Keratinocyte (primary cell): Measurements from ENCODE around the gene HEG1. TPM values are rescaled to one million over a fixed set of nuclear protein-coding genes. Genes with fewer than 3 reads are reported as not detected.
"Not testable (repeated sequence)": the region's sequence is repeated elsewhere in the genome, so short reads cannot be mapped to it uniquely, and the experiment has no call there.

ENCODE experiments used
- DNase-seq: peaks from one replicate; pipeline ENCODE4 v3.0.0-alpha.2; 2011; ENCODE audit warnings: low read depth, missing footprints, low spot score
- FAIRE-seq: peaks from 2 replicates; lab custom pipeline; 2011; peaks lifted over from hg19 to GRCh38; lab: Jason Lieb, UNC
- H2AFZ ChIP-seq: 2 replicates; pipeline ENCODE4 v1.6.0; 2012; ENCODE audit warnings: low read length, control low read depth, inconsistent platforms; ENCODE audit not compliant: control insufficient read depth
- H3K27ac ChIP-seq: 2 replicates; pipeline ENCODE4 v1.5.1; 2011; ENCODE audit warnings: low read length; ENCODE audit not compliant: control insufficient read depth, insufficient read depth
- H3K27me3 ChIP-seq: 3 replicates; pipeline ENCODE4 v1.6.0; 2011; ENCODE audit warnings: low read length; ENCODE audit not compliant: control insufficient read depth, insufficient read depth; ENCODE audit errors: extremely low read depth
- H3K36me3 ChIP-seq, 2 experiments: 2 replicates in 1 of 2; 3 replicates in 1 of 2; pipeline ENCODE4 v1.5.1; 2011; ENCODE audit warnings: low read length in 2 of 2, mild to moderate bottlenecking in 1 of 2; ENCODE audit not compliant: control insufficient read depth in 2 of 2, insufficient read depth in 2 of 2; ENCODE audit errors: extremely low read depth in 1 of 2
- H3K4me1 ChIP-seq: 3 replicates; pipeline ENCODE4 v1.5.1; 2011; ENCODE audit warnings: low read length; ENCODE audit not compliant: control insufficient read depth, insufficient read depth; ENCODE audit errors: extremely low read depth
- H3K4me2 ChIP-seq: 3 replicates; pipeline ENCODE4 v1.6.0; 2011; ENCODE audit warnings: low read depth, low read length; ENCODE audit not compliant: control insufficient read depth, insufficient read depth; ENCODE audit errors: extremely low read depth
- H3K4me3 ChIP-seq, 3 experiments: fragments of 200-600 bp in 1 of 3; sonication (generic) in 1 of 3; 2 replicates in 2 of 3; 3 replicates in 1 of 3; pipeline ENCODE4 v1.5.1; 2011 to 2016; ENCODE audit warnings: low read length in 3 of 3, mild to moderate bottlenecking in 3 of 3, control low read depth in 2 of 3, inconsistent platforms in 1 of 3, low read depth in 1 of 3, mixed read lengths in 1 of 3, mixed run types in 1 of 3, moderate library complexity in 1 of 3; ENCODE audit not compliant: control insufficient read depth in 2 of 3, insufficient read depth in 2 of 3; ENCODE audit errors: extremely low read depth in 1 of 3
- H3K79me2 ChIP-seq: 2 replicates; pipeline ENCODE4 v1.6.0; 2012; ENCODE audit warnings: low read length; ENCODE audit not compliant: control insufficient read depth, insufficient read depth
- H3K9ac ChIP-seq: 3 replicates; pipeline ENCODE4 v1.6.0; 2011; ENCODE audit warnings: low read length; ENCODE audit not compliant: control insufficient read depth, insufficient read depth; ENCODE audit errors: extremely low read depth
- H3K9me1 ChIP-seq: 3 replicates; pipeline ENCODE4 v1.6.0; 2011; ENCODE audit warnings: low read length; ENCODE audit not compliant: control insufficient read depth, insufficient read depth; ENCODE audit errors: extremely low read depth
- H3K9me3 ChIP-seq: 2 replicates; pipeline ENCODE4 v1.5.1; 2012; ENCODE audit warnings: low read depth, low read length; ENCODE audit not compliant: control insufficient read depth
- H4K20me1 ChIP-seq: 3 replicates; pipeline ENCODE4 v1.6.0; 2011; ENCODE audit warnings: low read length; ENCODE audit not compliant: control insufficient read depth, insufficient read depth; ENCODE audit errors: extremely low read depth
- CTCF ChIP-seq, 3 experiments: IDR thresholded peaks in 1 of 3; conservative IDR thresholded peaks in 1 of 3; optimal IDR thresholded peaks in 1 of 3; 2 replicates in 2 of 3; 3 replicates in 1 of 3; pipeline versions ENCODE3 to v1.5.1; 2011; ENCODE audit warnings: low read length in 3 of 3, mild to moderate bottlenecking in 3 of 3, moderate library complexity in 2 of 3, control low read depth in 1 of 3, inconsistent platforms in 1 of 3; ENCODE audit not compliant: insufficient read depth in 2 of 3; ENCODE audit errors: extremely low read depth in 1 of 3
- EZH2 ChIP-seq: IDR thresholded peaks from one replicate; pipeline ENCODE4 v1.6.1; 2012; ENCODE audit warnings: inconsistent platforms, mild to moderate bottlenecking, low read length, moderate library complexity
- dilution Hi-C: fragments of 300-500 bp; cut with MboI; formaldehyde crosslinking; loops from one replicate; pipeline ENCODE4 v1.7.0; 2020; ENCODE audit warnings: low sequenced_read_pairs; ENCODE audit not compliant: extremely low pct_ligation_motif_present
- polyA plus RNA-seq, 5 experiments: library from polyadenylated mRNA; depleted of rRNA in 3 of 5; stranded (reverse) in 3 of 5; stranded (forward) in 1 of 5; unstranded in 1 of 5; fragments of >200 nt; gene quantifications; 1 replicate in 1 of 5; 2 replicates in 3 of 5; 3 replicates in 1 of 5; pipeline versions ENCODE4 v1.2.1 to v1.2.3, GENCODE V29; 2011 to 2012; ENCODE audit warnings: missing spikeins in 2 of 5, low read depth in 1 of 5, low replicate concordance in 1 of 5

Gene HEG1
- polyA plus RNA-seq, 1 donor (not counting 4 experiments of a cell fraction or from before 2014, with no cell fraction given): 12.7 TPM

- H3K36me3 ChIP-seq: no peaks in the 10 kb centered on the region
- no peaks in the 10 kb centered on the region for H3K9me3 ChIP-seq
- no peak for FAIRE-seq
- no peaks in the 10 kb centered on the region for H3K27me3 ChIP-seq
- H3K4me3 ChIP-seq: no peak overlapping the region
- no peaks in the 10 kb centered on the region for H3K9me1 ChIP-seq
- no peak overlapping the region for H3K9ac ChIP-seq
- H3K4me1 ChIP-seq: no peaks in the 10 kb centered on the region
- TF ChIP-seq EZH2: no peak
- no peak for TF ChIP-seq CTCF (optimal IDR thresholded peaks at IDR 0.05 in 1 of 3, IDR thresholded peaks at IDR 0.05 in 1 of 3, conservative IDR thresholded peaks at IDR 0.05 in 1 of 3; ENCODE audit: extremely low read depth in 1 of 3, insufficient read depth in 2 of 3, low read length in 3 of 3)
- DNase-seq: no peak
- no peaks in the 10 kb centered on the region for H4K20me1 ChIP-seq
- no peaks in the 10 kb centered on the region for H3K79me2 ChIP-seq
- no peak overlapping the region for H2AFZ ChIP-seq
- no peak overlapping the region for H3K4me2 ChIP-seq
- H3K27ac ChIP-seq: no peak overlapping the region
- dilution Hi-C loops: no loop called here
Observed at GRCh38 chr3:124960105-124960504, 95.7 kb downstream of the HEG1 start.

GRCh38 chr3:124957951-124958350 is 97.8 kb downstream of the HEG1 start:
- H4K20me1 ChIP-seq, H3K79me2 ChIP-seq, H3K9me3 ChIP-seq, DNase-seq, H3K27me3 ChIP-seq, H3K4me3 ChIP-seq, H3K27ac ChIP-seq, H2AFZ ChIP-seq, H3K9ac ChIP-seq, H3K9me1 ChIP-seq, H3K4me1 ChIP-seq, FAIRE-seq, H3K36me3 ChIP-seq, dilution Hi-C loops, H3K4me2 ChIP-seq: not testable (repeated sequence)

GRCh38 chr3:124952282-124952855 is 103.4 kb downstream of the HEG1 start:
- DNase-seq: no peak
- dilution Hi-C loops: no loop called here
- no peaks in the 10 kb centered on the region for H3K27me3 ChIP-seq
- H3K79me2 ChIP-seq: no peaks in the 10 kb centered on the region
- TF ChIP-seq EZH2 (no peak), CTCF (optimal IDR thresholded peaks at IDR 0.05 in 1 of 3, IDR thresholded peaks at IDR 0.05 in 1 of 3, conservative IDR thresholded peaks at IDR 0.05 in 1 of 3; ENCODE audit: extremely low read depth in 1 of 3, insufficient read depth in 2 of 3, low read length in 3 of 3) (no peak)
- FAIRE-seq: no peak
- H3K36me3 ChIP-seq: no peaks in the 10 kb centered on the region
- no peak overlapping the region for H3K4me3 ChIP-seq
- no peak overlapping the region for H2AFZ ChIP-seq
- no peaks in the 10 kb centered on the region for H3K9me1 ChIP-seq
- no peaks in the 10 kb centered on the region for H4K20me1 ChIP-seq
- H3K9ac ChIP-seq: no peak overlapping the region
- H3K9me3 ChIP-seq: no peaks in the 10 kb centered on the region
- no peak overlapping the region for H3K4me2 ChIP-seq
- H3K27ac ChIP-seq: no peak overlapping the region
- no peaks in the 10 kb centered on the region for H3K4me1 ChIP-seq
